Tongue (tissue), 2 donors: ENCODE results near the gene KDM4B. TPM values are rescaled to one million over a fixed set of nuclear protein-coding genes. Genes with fewer than 3 reads are reported as not detected.

ENCODE experiments used
- DNase-seq: peaks from one replicate; pipeline ENCODE4 v3.0.0-alpha.2; 2015
- total RNA-seq: library from RNA; depleted of rRNA; stranded (reverse); fragments of >200 nt; gene quantifications from one replicate; pipeline ENCODE4 v1.2.3, GENCODE V29; 2014

KDM4B gene
- total RNA-seq, 1 donor from 2014 or later: 28.1 TPM

GRCh38 chr19:5013761-5014160, 44.8 kb downstream of the KDM4B start:
- DNase-seq: no peak

GRCh38 chr19:5014941-5015340, 46.0 kb downstream of the KDM4B start:
- no peak for DNase-seq

GRCh38 chr19:5016268-5016667, 47.4 kb downstream of the KDM4B start:
- no peak for DNase-seq

GRCh38 chr19:5016781-5017180, 47.9 kb downstream of the KDM4B start:
- DNase-seq: no peak

- no peak for DNase-seq
Measured at GRCh38 chr19:5017235-5017634, 48.3 kb downstream of the KDM4B start.

- DNase-seq: no peak
Measured at GRCh38 chr19:5018224-5019015, 49.5 kb downstream of the KDM4B start.

- DNase-seq: no peak
Measured at GRCh38 chr19:5020368-5020767, 51.5 kb downstream of the KDM4B start.

GRCh38 chr19:5021046-5021445, 52.1 kb downstream of the KDM4B start:
- no peak for DNase-seq

- no peak for DNase-seq
Measured at GRCh38 chr19:5022066-5022860, 53.4 kb downstream of the KDM4B start.

GRCh38 chr19:5023128-5023571, 54.2 kb downstream of the KDM4B start:
- DNase-seq: no peak

- peak; percentile 84 for DNase-seq
Measured at GRCh38 chr19:5024282-5024681, 55.4 kb downstream of the KDM4B start.

GRCh38 chr19:5025027-5025426, 56.1 kb downstream of the KDM4B start:
- DNase-seq: no peak

GRCh38 chr19:5026706-5027273, 57.9 kb downstream of the KDM4B start:
- DNase-seq: no peak

- DNase-seq: no peak
Measured at GRCh38 chr19:5028229-5028886, 59.4 kb downstream of the KDM4B start.

- peak; percentile 56 for DNase-seq
Measured at GRCh38 chr19:5029596-5029995, 60.7 kb downstream of the KDM4B start.

- no peak for DNase-seq
Measured at GRCh38 chr19:5030136-5030820, 61.4 kb downstream of the KDM4B start.

GRCh38 chr19:5030822-5031221, 61.9 kb downstream of the KDM4B start:
- no peak for DNase-seq

- DNase-seq: peak; percentile 94
Measured at GRCh38 chr19:5031231-5032100, 62.6 kb downstream of the KDM4B start.

GRCh38 chr19:5032101-5032967, 63.4 kb downstream of the KDM4B start:
- DNase-seq: no peak
